GM19043 (cell line): ENCODE results near the gene BCL2L11.

Source experiments
- ATAC-seq: cut with Tn5 transposase; IDR thresholded peaks from one replicate; pipeline ENCODE4 v1.9.1; 2021; ENCODE audit warnings: low read depth; ENCODE audit not compliant: unreplicated experiment

The BCL2L11 gene

DNA sequence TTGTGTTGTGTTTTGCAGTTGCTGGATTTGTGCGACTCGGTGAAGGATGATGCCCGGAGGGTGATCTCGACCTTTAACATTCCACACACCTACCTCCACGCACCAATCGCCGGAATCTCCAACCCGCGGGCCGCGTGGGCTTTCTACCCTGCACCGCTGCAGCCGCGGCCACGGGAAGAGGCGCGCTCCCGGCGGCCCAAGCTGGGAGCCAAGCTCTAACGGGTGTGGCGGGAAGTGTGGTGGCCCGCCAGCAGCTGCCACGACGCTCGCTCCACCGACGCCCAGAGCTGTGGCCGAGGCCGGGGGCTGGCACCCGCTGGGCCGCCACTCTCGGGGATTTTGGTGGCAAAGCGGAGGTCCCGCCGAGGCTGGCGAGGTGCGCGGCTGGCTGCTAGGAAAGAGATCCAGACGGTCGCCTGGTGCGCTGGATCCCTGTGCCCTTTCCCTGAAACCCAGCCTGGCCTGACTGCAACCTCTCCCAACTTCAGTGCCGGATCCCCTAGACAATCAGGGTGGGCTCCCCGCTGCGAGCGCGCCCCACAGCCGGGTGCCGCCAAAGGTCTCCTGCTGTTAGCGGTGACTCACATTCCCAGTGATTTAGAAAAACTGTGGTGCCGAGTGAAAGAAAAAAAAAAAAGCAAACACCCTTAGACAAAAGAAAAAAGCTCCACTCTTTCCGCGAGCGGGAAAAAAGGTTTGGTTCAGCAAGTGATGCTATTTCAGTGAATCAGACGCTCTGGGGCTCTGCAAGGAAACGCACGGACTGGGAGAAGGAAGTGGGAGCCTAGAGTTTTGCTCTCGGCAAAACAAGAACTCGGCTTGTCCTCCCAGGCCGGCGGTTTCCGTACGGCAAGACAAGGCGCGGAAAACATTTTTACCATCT lies 2.9 kb upstream of the BCL2L11 start:
- ATAC-seq = no peak

DNA sequence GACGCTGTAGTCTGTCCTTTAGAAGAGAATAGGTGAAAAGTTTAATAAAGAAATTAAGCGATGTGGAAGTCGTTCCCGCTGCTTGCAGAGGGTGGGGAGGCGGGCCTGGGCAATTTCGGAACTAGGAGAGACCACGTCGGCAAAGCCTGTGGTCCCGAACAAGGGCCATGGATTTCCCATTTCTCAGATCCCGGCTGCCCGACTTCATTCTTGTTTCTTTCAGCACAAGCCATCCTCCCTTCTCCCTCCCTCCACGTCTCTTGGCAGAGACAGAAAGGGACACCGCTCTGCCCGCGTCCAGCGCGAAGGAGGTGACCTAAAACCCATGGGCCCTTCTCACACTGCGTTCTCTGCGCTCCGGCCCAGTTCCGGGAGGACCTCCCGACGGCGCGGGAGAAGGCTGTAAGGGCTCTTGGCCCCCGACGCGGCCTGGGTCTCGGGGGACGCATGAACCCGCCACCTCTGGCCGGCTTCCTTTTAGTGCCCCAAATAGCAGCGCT lies 2.2 kb upstream of the BCL2L11 start:
- no peak for ATAC-seq

DNA sequence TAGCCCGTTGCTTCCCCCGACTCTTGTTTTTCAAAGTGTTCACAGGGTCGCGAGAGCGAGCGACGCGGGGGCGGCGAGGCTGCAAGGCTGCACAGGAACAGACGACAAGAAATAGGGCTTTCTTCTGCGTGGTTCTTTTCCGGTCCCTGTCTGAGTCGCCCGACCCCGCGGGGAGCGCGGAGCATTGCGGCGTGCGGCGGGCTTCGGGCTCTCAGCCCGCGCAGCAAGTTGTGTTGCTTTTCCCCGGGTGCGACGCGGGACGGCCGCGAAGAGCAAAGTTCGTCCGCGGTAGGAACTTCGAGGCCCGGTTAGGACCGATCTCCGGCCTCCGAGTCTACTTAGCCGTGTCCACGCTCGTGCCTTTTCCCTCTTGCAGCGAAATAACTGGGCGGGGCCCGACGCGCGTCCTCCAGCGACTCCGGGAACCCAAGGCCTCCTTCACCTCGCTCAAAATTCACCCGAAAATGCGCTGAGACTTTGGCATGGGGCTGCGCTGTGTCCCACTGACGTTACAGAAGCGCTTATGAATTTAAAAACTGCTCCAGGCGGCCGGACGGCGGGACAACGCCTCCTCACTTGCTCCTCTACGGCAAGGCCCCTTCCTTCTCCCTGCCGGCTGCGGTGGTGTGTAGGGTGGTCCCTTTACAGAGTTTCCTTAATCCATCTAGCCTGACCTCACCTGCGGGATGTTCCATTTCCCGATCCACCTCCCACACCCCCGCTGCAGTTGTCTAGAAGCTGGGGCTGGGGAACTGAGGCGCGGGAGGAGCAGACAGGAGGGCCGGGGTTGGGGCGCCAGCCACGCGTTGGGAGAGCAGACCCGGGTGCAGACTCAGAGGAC lies 1.5 kb upstream of the BCL2L11 start:
- no peak for ATAC-seq

DNA sequence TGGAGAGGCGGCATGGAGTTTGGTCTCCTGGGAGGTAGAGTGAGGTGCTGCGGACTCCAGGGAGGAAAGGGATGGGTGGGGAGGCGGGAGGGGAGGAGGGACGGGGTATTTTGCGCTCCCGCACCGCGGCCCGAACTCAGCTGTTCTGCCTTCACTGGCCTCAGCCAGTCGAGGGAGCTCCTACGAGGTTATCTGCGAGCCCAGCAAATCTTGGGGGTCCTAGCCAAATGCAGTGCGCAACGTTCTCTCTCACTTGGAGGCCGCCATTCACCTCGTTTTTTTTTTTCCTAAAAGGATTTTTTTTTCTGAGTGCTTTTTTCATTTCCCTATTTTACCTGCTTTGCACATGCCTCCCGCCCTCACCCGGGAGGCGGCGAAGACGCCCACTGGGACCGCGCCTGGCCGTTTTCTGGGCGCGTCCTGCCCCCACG lies 877 bp upstream of the BCL2L11 start:
- ATAC-seq = no peak

DNA sequence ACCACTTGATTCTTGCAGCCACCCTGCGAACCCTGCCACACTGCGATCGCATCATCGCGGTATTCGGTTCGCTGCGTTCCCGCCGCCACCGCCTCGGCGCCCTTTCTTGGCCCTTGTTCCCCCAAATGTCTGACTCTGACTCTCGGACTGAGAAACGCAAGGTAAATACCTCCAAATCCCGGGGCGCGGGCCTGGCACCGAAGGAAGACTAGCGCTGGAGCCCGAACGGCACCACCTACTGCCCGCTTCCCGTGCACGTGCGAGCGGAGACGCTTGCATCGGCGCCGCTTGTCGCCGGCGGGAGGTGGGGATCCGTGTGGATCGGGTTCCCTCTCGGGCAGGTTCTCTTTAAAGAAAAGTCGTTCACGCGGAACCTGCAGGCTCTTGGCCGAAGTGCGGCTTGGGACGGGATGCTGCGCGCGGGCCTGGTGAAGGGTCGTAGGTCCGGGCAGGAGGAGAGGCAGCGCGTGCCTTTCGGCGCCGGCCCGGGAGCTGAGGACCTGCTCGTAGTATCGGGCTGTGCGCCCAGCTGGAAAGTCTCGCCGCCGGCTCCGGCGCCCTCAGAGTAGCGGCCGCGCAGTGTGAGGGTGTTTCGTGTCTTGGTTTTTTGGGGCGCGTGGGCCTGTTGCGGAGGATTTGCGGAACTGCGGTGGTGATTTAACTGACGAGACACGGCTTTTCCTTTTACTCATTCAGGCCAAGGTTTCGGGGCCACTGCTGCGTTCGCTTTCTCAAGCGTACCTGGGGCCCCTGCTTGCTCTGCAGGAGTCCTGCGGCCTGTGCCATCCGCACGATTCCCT lies 514 bp downstream of the BCL2L11 start:
- ATAC-seq = no peak

DNA sequence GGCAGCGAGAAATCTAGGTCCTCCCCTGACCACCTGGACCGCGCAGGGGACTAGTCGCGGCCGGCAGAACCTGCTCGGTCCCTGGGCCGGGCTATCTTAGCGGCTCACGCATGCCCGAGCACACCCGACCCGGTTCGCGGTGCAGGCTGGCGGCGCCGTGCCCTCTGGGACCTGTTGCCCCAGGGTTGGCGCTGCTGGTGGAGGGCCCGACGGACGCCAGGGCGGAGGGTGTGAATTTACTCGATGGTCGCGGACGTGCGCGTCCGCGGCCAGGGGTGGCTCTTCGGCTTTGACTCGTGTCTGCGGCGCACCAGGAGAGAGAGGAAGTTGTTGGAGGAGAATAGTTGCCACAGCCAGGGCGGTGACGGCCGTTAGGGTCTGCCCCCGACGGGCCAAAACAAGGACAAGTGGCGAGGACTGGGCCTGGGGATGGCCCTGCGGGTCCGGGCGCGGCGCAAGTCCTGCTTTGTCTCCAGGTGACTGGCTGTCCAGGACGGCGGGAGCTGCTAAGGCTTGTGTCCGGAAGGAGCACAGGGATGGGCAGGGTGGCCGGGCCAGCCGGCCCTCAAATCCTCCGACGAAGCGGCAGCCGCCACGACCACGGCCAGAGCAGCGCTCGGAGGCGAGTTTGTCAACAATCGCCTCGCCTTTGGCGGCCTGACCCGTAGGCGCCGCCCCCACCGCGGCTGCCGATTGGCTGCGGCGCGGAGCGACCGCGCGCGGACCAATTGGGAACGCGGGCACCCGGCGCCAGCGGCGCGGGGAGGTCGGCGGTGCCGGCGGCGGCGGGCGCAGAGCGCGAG lies 1.3 kb downstream of the BCL2L11 start:
- ATAC-seq = peak; percentile 46

DNA sequence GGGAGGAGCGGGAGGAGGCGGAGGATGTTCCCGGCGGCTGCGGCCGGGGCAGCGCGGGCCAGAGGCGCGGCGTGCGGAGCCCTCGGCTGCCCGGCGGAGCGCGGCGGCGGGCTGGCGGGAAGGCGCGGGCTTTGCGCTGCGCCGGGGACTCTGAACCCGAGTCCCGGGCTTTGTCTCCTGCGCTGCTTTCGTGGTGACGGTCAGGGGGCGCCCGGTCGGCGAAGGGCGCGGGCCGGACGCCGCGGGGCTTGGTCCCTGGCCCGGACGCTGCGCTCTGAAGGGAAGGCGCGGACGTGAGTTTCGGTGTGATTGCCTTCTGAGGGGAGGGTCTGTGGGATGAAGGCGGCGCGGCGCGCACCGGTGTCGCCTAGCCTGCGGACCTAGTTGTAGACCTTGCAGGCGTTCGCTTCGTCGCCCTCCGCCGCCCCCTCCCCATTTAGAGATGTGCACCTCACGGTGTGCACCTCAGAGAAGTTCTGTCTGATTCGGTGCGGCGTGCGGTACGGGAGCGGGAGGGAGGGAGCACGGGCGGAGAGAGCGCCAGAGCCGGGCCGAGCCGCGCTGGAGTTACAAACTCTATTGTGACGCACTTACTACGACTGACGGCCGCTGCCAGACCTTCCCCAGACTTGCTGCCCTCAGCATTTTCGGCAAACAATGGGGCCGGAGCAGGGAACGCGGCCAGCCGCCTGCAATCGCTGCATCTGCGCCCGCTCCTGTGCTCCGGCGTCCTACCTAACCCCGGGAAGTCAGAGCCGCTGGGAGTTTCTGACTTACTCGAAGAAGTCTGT lies 2.1 kb downstream of the BCL2L11 start:
- peak; percentile 0 for ATAC-seq

DNA sequence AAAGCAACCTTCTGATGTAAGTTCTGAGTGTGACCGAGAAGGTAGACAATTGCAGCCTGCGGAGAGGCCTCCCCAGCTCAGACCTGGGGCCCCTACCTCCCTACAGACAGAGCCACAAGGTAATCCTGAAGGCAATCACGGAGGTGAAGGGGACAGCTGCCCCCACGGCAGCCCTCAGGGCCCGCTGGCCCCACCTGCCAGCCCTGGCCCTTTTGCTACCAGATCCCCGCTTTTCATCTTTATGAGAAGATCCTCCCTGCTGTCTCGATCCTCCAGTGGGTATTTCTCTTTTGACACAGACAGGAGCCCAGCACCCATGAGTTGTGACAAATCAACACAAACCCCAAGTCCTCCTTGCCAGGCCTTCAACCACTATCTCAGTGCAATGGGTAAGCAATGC lies 3.0 kb downstream of the BCL2L11 start:
- ATAC-seq = no peak

DNA sequence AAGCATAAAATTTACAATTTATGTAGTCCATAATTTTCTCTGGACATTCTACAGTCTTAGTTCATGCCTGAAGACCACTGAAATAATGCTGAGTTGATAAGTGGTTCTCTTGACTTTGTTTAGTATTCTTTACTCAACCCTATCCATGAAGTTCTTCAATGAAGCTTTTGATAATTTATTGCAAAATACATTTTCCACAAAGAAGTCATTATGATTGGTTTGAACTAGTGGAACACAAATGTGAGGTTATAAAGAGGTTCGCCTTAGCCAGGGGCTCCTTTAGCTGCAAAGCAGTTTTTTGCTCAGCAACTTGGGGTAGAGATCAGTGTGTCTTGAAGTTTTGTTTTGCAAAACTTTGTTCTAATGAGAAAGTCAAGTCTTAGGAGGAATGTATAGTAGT lies 5.9 kb downstream of the BCL2L11 start:
- no peak for ATAC-seq

DNA sequence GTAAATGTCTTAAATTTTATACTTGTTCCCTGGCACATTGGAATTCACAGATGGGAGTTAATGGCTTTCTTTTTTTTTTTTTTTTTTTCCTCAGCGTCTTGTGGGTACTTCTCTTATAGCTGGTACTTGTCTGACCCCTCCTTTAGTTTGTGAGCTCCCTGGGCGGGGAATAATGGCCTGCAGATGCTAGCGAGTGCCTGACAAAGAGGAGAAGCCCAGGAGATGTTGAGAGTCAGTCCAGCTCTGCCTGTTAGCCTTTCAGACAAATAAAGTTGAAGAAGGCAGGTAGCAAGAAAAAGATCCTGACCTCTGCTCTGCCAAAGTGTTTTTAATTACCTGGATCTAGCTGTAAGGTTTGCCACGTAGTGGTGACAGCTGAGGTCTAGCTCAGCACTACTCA lies 6.6 kb downstream of the BCL2L11 start:
- ATAC-seq = no peak

DNA sequence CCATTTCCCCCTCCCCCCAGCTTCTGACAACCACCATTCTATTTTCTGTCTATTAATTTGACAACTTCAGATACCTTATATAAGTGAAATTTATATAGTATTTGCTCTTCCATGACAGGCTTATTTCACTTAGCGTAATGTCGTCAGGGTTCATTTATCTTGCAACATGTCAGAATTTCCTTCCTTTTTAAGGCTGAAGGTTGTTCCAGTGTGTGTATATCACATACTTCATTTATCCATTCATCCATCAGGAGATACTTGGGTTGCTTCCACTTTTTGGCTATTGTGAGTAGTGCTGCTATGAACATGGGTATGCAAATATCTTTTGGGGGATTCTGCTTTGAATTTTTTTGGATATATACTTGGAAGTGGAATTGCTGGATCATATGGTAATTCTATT lies 7.4 kb downstream of the BCL2L11 start:
- no peak for ATAC-seq

DNA sequence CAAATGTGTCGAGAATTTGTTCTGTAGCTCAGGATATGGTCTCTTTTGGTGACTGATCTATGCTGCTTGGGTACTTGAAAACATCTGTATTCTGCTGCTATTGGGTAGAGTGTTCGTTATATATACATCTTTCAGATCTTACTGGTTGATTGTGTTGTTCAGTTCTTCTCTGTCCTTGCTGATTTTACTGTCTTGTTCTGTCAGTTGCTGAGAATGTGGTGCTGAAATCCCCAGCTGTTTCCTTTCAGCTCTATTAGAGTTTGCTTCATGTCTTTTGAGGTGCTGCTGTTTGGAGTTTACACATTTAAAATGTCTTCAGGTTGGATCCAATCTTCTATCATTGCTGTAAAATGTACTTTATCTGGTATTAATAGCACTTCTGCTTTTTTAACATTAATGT lies 12.9 kb downstream of the BCL2L11 start:
- no peak for ATAC-seq

DNA sequence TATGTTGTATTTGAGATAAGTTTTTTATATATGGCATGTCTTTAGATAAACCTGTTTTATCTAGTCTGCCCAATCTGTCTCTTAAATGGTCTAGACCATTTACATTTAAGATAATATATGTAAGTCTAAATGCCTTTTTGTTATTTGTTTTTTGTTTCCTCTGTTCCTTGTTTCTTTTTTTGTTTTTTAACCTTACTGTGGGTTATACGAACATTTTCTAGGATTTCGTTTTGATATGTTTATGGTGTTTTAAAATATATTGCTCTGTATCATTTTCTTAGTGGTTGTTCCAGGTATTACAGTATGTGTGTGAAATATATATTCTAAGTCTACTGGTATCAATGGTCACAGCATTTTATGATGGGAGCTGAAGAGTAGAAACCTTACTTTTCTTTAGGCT lies 13.3 kb downstream of the BCL2L11 start:
- ATAC-seq = no peak

DNA sequence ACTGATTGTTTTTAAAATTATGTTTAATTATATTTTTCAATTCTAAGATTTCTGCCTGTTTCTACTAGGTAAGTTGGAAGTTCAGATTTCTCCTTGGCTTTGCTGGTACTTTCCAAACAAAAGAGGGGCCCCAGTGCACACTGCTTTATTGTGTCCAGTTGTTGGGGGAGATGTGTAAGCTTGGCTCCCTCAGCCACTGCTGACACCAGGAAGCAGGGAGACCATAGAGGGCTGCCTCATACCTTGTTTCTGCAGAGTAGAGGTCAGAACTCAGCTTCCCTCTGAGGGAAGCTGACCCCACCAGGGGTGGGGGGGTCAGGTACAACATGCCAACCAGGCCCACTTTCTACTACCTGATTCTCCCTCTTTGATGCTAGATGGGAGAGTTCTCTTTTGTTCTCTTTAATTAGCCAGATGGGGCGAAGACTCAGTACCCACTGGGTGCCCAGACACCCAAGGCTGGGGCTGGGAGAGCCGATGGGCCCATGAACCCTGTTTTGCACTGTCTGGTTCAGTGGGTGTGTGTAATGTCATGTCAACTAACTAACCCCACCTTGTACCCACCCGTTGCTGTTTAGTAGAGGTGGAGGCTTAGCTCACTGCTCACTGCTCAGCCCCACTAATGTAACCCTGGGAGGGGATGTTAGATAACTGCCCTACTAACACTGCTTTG lies 14.7 kb downstream of the BCL2L11 start:
- no peak for ATAC-seq

DNA sequence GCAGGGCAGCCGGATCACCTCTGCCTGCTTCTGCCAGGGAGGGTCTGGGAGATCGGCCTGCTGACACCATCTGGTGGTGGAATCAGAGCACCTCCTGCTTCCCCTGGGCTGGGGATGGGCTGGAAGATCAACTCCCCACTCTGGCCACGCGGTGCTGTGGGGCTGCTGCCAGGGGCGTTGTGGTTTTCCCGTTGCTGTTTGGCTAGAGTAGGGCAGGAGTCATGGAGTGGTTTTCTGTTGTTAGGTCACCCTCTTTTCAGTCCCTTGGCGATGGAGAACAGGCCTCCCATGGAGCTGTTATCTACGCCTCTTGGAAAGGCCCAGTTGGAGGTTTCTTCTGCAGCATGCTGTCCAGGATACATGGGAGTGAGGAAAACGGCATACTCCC lies 15.2 kb downstream of the BCL2L11 start:
- no peak for ATAC-seq

DNA sequence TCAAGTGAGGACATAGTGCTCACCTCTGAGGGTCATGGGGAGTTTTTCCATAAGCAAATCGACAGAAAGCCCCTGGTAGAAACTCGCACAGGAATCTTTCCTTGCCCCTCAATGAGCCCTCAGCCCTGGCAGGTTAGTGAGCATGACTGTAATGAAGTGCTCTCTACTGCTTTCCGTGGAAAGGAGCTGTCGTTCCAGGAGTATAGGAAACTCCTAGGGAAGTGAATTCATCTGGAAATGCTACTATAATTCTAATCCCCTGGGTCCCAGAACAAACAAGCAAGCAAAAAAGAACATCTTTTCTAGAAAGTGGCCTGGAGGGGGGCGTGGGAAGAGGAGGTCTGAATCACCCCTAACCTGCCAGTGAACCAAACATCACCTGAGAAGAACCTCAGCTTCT lies 18.1 kb downstream of the BCL2L11 start:
- ATAC-seq = no peak

DNA sequence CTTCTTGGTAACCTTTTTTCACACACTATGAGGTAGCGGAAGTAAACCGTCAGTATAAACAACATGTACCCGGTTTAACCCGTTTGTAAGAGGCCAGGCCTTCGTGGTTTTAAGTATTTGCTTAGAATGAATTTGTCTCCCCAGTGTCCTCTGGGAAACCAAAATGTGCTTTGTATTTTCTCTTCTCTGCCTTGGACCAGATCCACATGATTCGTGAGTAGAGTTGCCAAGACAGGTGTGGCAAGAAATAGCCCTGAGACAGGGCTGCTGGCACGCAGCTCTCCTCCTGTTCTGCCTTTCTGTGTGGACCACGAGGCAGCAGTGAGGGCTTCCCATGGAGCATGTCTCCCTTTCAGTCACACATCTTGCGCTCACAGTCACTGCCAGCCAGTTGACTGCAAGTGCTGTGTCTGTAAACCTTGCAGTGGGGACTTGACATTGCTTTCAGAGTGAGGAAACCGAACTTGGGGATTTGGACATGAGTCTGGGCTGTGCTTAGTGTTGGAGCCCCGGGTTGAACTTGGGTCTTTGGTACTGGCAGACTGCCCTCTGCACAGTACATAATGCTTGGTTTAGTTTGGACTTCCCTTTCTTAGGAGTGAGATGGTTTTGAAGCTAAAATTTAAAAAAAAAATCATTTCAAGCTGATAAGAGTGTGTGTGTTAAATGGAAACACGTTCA lies 19.1 kb downstream of the BCL2L11 start:
- no peak for ATAC-seq

DNA sequence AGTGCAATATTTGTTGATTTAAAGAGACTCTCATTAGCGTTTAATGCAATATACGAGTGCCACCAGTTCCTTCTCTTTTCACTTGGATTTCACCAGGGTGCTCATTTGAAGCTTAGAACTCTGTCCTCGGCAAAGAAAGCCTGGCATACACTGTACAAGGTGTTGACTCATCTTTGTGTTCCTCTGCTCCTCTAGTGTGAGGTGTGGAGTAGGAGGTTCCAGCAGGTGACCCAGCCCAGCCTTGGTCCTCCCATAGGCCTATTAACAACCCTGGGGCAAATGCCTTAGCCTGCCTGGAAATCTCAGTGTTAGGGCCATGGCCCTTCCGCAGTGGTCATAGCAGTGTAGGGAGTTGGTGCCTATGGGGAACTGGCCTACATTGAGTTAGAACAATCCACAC lies 20.1 kb downstream of the BCL2L11 start:
- ATAC-seq = no peak
